ENCODE results near the gene LRP3. TPM values are rescaled to one million over a fixed set of nuclear protein-coding genes. Genes with fewer than 3 reads are reported as not detected.

Gene LRP3
- total and polyA plus RNA-seq, 2 of the 13 experiments (the other 11 are each of a cell fraction or from before 2014, with no cell fraction given), result 17.6 to 51.6 TPM

DNA sequence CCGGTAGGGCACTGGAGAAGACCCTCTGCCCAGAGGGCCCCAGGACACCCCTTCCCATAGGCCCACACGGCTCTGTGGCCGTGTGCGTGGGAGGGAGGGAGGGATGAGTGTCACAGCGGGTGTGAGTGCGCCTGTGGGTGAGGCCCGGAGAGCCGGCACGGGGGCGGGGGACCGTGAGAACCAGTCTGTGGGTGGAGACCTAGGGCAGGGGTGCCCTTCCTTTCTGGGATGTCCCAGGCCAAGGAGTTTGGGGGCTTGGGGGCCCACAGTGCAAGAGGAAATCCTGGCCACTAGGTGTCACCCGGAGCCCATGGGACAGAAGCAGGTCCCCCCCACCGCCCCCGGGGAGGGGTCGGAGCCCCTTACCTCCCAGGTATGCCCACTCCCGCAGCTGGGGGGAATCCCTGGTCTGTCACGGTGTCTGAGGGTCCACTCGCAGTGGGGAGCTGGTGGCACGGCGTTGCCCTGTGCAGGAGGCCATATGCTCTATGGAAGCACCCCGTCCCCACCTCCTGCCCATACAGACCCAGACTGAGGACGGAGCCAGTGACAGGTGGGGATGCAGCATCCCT, 47.5 kb downstream of the LRP3 start (continued):
- TF ChIP-seq ZSCAN9 (CRISPR knock-in tag; IDR thresholded peaks at IDR 0.05; ENCODE audit: borderline replicate concordance) (no peak), ZNF562 (CRISPR knock-in tag; IDR thresholded peaks at IDR 0.05; ENCODE audit: borderline replicate concordance) (no peak), TMF1 (CRISPR knock-in tag; IDR thresholded peaks at IDR 0.05; ENCODE audit: low read depth) (no peak), ZNF234 (CRISPR knock-in tag; conservative IDR thresholded peaks at IDR 0.05) (no peak; the same call in 1 of the 2 replicates), IRF1 (CRISPR knock-in tag; IDR thresholded peaks at IDR 0.05; ENCODE audit: low read depth) (no peak), ARID4A (CRISPR knock-in tag; IDR thresholded peaks at IDR 0.05; ENCODE audit: borderline replicate concordance) (no peak; the same call in none of the 2 replicates), ZBTB42 (CRISPR knock-in tag; IDR thresholded peaks at IDR 0.05) (no peak), ZSCAN30 (CRISPR knock-in tag; IDR thresholded peaks at IDR 0.05) (no peak), DR1 (CRISPR knock-in tag; IDR thresholded peaks at IDR 0.05) (no peak; the same call in 1 of the 2 replicates), USF2 (IDR thresholded peaks at IDR 0.05; ENCODE audit: low read depth, low read length) (no peak), USF2 (CRISPR knock-in tag; IDR thresholded peaks at IDR 0.05; ENCODE audit: borderline replicate concordance) (no peak), MTF2 (CRISPR knock-in tag; IDR thresholded peaks at IDR 0.05; ENCODE audit: borderline replicate concordance) (no peak), NFKB2 (CRISPR knock-in tag; IDR thresholded peaks at IDR 0.05; ENCODE audit: borderline replicate concordance) (0 out of 2 replicates have a peak, but pooled peaks have one; percentile 20), MYPOP (CRISPR knock-in tag; IDR thresholded peaks at IDR 0.05) (no peak; the same call in 1 of the 2 replicates), YEATS2 (CRISPR knock-in tag; IDR thresholded peaks at IDR 0.05; ENCODE audit: borderline replicate concordance) (no peak), NFAT5 (CRISPR knock-in tag; IDR thresholded peaks at IDR 0.05) (no peak)
